ENCODE data around the gene UBALD1. TPM values are rescaled to one million over a fixed set of nuclear protein-coding genes. Genes with fewer than 3 reads are reported as not detected.

The UBALD1 gene
- total RNA-seq, 1 experiment from 2014 or later = 45.9 TPM

DNA sequence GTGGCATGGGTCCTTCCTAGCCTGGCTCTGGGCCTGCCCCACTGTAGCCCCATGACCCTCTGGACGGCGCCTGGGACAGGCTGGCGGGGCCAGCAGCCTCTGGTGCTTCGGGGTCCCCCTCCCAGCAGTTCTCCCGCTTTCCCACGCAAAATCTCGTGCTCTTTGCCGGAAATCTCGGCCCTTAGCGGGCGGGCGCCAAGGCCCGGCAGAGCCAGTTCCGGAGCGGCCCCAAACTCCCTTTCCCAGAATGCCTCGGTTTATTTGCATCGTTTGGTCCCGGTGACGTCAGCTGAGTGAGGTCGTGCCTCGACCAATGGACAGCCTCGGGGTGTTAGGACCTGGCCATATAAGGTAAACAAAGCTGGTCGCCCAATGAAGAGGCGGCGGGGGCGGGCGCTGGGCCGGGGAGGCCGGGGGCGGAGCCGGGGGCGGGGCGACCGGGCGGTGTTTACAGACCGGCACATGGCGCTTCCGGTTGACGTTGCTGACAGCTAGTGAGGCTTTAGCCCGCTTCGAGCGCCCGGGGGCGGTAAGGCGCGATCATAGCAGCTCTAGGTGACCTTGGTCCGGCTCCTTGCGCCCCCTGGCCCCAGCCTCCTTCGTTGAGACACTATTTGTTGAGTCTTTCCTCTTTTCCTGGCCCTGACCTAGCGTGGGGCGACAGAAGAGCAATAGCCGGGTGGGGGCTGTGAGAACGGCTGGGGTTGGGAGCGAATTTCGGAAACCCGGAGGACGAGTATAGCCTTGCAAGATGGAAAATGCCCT, 1.5 kb upstream of the UBALD1 start (continued):
- TF ChIP-seq CTCF (IDR thresholded peaks at IDR 0.05 in 2 of 3, conservative IDR thresholded peaks at IDR 0.05 in 1 of 3; ENCODE audit: borderline replicate concordance in 1 of 3, insufficient read depth in 1 of 3, low read depth in 2 of 3, low read length in 2 of 3) = peak in 2 of 3 experiments; percentile 26 to 28; a peak in 3 of 6 replicates
- TF ChIP-seq FOSL1 (IDR thresholded peaks at IDR 0.05; ENCODE audit: low read depth) = no peak; the same call in 1 of the 2 replicates
- TF ChIP-seq SP1 (IDR thresholded peaks at IDR 0.05; ENCODE audit: low read depth) = peak; percentile 98
- TF ChIP-seq EZH2 (IDR thresholded peaks at IDR 0.05) = no peak
- TF ChIP-seq POLR2A (IDR thresholded peaks at IDR 0.05; ENCODE audit: borderline replicate concordance, extremely low read depth, insufficient read depth, insufficient read length) = no peak

DNA sequence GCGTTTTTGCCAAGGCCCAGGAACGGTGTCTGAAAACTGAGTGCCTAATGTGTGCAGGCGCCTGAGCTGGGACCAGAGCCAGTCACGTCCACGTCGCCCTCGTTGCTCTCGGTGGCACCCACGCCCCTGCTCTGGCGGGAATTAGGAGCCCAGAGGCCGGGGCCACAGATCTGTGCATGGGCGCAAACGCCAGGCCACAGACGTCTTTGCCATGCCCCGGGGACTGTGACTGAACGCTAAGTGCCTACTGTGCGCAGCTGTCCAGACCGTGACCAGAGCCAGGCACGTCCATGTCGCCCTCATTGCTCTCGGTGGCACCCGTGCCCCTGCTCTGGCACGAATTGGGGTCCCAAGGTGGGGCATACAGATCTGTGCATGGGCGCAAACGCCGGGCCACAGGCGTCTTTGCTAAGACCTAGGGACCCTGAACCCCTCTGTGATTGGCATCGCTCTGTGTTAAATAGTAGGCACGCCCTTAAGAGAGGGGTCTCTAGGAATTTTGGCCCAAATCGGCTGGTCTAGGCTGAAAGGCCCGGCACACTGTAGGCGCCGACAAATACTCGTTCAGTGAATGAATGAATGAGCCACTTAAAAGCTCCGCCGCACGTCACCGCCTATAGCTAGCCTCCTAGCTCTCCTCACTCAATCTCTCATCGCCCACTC, 827 bp upstream of the UBALD1 start:
- intact Hi-C loops (cut with micrococcal nuclease) = loop anchor here (5.0 to 10.0 kb wide), 2 partner anchors 191 to 342 kb away; partner anchors contain the start of genes DNAJA3 and SEC14L5
- no peak overlapping the region for H2AFZ ChIP-seq (ENCODE audit: low read depth, low read length, poor library complexity, severe bottlenecking)
- DNase-seq (ENCODE audit: low read depth, low spot score) (no peak), ATAC-seq (peak; percentile 0; the same call in 1 of the 2 replicates)
- peak overlapping the region; percentile 96 for H3K4me2 ChIP-seq (ENCODE audit: low read length)
- peak overlapping the region; percentile 89 for H3K9ac ChIP-seq (ENCODE audit: low read length)
- peak; percentile 5; the same call in 1 of the 2 replicates for TF ChIP-seq ZFX (IDR thresholded peaks at IDR 0.05)
- TF ChIP-seq EZH2phosphoT487 (IDR thresholded peaks at IDR 0.05; ENCODE audit: borderline replicate concordance) = no peak
- no peak for TF ChIP-seq CBX3 (IDR thresholded peaks at IDR 0.05; ENCODE audit: low read depth)
- TF ChIP-seq POLR2AphosphoS5 (IDR thresholded peaks at IDR 0.05; ENCODE audit: low read depth, low read length) = no peak
- TF ChIP-seq ELF1 (IDR thresholded peaks at IDR 0.05; ENCODE audit: borderline replicate concordance, low read depth) = no peak
- TF ChIP-seq, protein P1, sequence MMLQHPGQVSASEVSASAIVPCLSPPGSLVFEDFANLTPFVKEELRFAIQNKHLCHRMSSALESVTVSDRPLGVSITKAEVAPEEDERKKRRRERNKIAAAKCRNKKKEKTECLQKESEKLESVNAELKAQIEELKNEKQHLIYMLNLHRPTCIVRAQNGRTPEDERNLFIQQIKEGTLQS (IDR thresholded peaks at IDR 0.05) = no peak
- TF ChIP-seq POLR2A (IDR thresholded peaks at IDR 0.05; ENCODE audit: borderline replicate concordance, extremely low read depth, insufficient read depth, insufficient read length) = peak; percentile 34
- TF ChIP-seq YY1 (IDR thresholded peaks at IDR 0.05; ENCODE audit: extremely low read depth, insufficient replicate concordance, low read depth, low read length) = no peak
- peak overlapping the region; percentile 83 for H3K27ac ChIP-seq (ENCODE audit: low read depth, low read length)
- H3K4me1 ChIP-seq (ENCODE audit: control insufficient read depth in 1 of 2, insufficient read depth in 2 of 2, low read length in 2 of 2) = peaks cover 25 to 42% of the 10 kb centered on the region in 2 experiments
- peaks cover 36% of the 10 kb centered on the region for H3K79me2 ChIP-seq (ENCODE audit: insufficient read depth, low read length)
- no TSS peak for BruUV-seq (replicated peaks)
- CTCF ChIA-PET = interaction anchor here (0.6 to 1.5 kb wide), 7 partner anchors 9 to 361 kb away, joined by 3 to 18 read pairs (median 3); partner anchors contain the start of genes MGRN1 and SEC14L5
- no peaks in the 10 kb centered on the region for H3K9me3 ChIP-seq (ENCODE audit: control insufficient read depth in 1 of 2, insufficient read depth in 1 of 2, low read depth in 1 of 2, low read length in 2 of 2)
- POLR2A ChIA-PET = interaction anchor here (0.6 to 2.0 kb wide), 12 partner anchors 9 to 321 kb away, joined by 3 to 9 read pairs (median 4); partner anchors contain the start of genes HMOX2 and MGRN1
- H3K36me3 ChIP-seq (ENCODE audit: control insufficient read depth in 1 of 2, insufficient read depth in 2 of 2, low read length in 2 of 2) = no peaks in the 10 kb centered on the region
- no peaks in the 10 kb centered on the region for H3K9me2 ChIP-seq (ENCODE audit: insufficient read depth)
- RAD21 ChIA-PET (ENCODE audit: low non-redundant PET in 1 of 2, low total read pairs in 2 of 2, uncharacterized antibody in 2 of 2, unreplicated experiment in 2 of 2) = interaction anchor here in 1 of 2 experiments (0.7 kb wide), 1 partner anchor 332 kb away, joined by 5 read pairs; no protein-coding TSS in a partner anchor
- H4K20me1 ChIP-seq (ENCODE audit: insufficient read depth) = no peaks in the 10 kb centered on the region
- H3K27me3 ChIP-seq (ENCODE audit: insufficient read depth, low read length) = no peaks in the 10 kb centered on the region
- peak overlapping the region; percentile 79 to 80 for H3K4me3 ChIP-seq (replicated peaks in 1 of 2; ENCODE audit: low read depth in 1 of 2, low read length in 2 of 2)

Data from HCT116 (cell line).